Activated naive CD4-positive, alpha-beta T cell (primary cell): ENCODE measurements around the gene MBD2.
"Not testable (repeated sequence)": the region's sequence is repeated elsewhere in the genome, so short reads cannot be mapped to it uniquely, and the experiment has no call there.

Experiments
- DNase-seq, 4 experiments: peaks; one replicate each; lab custom pipeline; 2025; lab: John Stamatoyannopoulos, UW

Gene MBD2

DNA sequence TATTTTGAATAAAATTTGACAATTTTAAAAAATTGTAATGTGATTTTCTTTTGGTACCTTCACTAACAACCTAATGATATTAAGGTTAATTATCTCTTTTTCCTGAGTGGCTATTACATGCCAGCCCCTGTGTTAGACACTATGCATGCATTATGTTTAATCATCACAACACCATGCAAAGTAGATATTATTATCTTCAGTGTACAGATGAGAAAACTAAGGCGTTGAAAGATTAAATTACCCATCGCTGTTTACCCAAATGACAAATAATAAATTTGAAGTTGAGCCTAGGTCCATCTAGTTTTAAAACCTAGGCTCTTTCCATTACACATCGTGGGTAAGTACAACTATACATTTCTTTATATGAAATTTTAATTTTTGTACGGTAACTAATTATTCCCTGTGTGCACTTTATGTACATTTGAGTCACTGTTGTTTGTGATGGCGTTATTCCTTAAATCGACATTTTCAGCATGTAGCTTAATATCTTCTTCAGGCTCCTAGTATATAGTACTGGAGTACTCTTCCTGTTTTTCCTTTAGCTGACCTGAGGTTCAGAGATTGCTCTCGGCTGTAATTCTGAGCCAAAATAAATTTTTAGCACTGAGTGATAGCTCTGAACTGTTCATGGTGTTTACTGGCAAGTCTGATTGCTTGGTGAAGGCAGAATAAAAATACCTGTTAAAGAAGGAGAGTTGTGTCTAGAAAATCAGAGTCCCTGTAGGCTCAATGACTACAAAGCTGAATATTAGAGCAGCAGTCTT, 13.9 kb upstream of the MBD2 start:
- no peak for DNase-seq

DNA sequence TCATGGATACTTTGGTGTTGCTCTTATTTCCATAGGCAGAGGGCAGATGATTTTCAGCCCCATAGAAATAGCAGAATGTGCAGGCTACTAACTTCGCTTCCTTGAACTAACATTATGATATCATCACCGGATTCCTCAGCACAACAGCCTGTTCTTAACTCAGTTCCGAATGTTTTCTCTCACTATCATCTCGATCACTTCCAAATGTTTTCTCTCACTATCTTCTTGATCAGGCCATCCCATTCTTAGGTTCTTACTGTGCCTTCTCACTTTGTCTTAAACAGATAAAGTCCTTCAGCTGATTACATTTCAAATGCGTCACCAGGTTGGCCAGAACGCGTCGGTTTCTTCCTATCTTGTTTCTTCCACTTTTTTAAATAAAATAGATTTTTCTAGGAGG, 11.4 kb upstream of the MBD2 start:
- no peak for DNase-seq

DNA sequence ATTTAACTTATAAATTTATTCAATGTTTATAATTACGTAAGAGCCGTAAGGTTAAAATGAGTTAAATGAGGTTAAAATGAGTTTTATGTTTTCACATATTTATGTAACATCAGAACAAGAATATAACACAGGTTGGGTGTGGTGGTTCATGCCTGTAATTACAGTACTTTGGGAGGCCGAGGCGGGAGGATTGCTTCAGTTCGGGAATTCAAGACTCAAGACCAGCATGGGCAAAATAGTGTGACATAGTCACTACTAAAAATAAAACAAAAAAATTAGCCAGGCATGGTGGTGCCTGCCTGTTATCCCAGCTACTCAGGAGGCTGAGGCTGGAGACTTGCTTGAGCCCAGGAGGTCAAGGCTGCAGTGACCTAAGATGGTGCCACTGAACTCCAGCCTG, 9.3 kb upstream of the MBD2 start:
- DNase-seq: no peak

DNA sequence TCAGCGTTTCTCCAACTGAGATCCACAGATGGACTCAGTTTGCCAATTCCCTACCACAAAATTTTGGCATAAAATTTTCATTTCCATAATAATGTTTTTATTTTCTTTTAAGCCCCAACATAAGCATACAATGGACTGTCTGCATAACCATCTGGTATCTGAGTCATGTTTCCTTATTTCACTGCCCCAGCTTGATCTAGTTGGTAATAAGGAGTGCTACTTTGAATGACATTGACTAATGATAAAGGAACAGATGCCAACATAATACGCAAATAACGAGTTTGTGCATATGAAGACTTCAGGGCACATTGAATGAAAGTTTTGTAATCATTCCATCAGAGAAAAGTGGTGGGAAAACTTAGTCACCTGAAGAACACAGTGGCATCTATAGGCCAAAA, 8.8 kb upstream of the MBD2 start:
- DNase-seq: no peak

DNA sequence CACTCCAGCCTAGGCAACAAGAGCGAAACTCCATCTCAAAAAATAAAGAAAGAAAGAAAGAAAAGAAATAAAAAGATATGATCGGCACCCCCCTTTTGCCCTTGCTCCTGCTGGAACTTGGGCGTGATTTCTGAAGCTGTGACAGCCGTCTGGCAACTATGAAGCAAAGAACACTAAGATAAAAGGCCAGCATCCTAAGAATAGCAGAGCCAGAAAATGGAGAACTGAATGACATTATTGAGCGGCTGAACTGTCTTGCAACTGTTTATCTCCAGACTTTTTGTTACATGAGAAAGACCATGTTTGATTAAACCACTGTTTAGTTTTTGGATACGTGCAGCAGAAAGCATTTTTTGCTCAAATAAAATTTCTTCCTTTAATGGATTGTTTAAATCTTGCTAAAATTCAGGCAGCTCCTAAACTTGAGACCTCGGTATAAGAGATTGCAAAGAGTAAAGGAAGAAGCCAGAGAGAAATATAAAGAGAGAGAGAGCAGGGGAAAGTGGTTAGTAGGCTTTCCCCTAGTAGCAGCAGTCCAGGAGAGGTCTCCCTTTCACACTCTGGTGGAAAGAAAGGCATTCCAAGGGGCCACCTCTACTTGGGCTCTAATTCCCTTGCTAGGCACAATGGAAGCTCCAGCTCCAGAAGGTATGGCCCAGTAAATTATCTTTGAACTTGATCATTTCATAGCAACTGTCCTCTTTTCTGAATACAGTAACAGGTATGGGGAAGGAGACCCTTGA, 8.2 kb upstream of the MBD2 start:
- DNase-seq: no peak

DNA sequence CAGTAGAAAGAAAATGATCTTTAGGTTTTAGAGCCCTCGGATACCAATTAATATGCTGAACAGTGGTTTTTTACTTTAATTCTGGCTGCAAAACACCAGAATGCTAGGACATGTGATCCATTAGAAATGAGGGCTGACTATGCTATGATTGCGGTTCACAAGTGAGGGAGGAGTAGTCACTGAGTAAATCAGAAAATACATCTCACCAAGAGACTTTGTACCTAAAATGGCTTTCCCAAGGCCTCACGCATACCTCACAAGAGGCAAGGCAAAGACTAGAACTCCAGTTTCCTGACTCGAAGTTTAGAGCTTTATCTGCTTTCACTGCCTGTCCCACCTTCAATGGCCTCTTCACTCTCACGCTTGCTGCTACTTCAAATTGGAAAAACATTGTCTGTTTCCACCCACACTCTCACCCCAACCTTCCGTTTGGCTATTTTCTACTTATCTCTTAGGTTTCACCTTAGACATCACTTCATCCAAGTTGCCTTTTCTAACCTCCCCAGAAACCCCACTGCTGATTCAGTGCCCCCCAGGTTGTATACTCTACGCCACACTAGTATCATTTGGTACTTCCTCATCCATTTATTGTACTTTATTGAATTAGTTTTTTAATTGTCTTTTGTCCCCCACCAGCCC, 5.1 kb upstream of the MBD2 start:
- no peak for DNase-seq

DNA sequence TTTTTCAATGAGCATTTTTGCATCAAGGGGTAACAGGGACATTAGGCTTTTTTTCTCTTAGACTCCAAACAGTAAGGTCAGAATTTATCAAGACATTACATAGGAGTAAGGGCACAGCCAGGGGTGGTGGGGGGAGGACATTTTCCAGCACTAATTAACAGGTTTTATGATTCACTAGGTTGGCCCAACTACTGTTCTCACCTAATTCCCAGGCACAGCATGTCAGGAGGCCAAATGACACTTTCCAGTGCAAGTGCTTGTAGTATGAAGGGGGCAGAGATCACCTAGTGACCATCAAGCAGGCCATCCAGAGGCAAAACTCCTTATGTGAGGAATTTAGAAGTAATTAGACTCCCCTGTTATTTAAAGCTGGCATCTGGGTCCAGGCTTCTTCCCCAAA, 3.9 kb upstream of the MBD2 start:
- DNase-seq: no peak

DNA sequence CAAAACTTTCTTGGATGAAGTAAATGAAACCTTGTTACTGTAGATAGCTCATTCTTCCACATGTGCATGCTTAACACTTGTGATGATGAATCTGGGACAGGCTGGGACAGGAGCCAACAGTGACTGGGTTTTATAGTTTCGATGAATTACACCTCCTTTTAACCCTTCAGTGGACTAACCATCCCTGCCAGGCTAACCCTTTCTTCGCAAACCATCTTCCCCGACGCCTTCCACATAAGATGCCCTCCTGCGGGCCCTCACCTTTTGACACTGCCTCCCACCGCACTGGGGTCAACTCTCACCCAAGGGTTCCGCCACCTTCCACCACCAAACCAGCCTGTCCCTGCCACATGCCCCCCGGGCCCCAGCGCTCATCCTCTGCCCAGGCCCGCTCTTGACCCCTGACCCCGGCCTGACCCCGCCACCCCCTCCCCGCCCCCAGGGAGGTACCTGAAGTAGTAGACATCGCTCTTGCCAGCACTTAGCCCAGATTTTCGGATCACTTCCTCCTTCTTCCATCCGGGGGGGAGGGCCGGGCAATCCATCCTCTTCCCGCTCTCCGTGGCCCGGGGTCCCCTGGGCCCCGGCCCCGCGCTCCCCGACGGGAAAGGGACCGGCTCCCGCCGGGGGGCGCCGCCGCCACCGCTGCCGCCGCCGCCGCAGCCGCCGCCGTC, 764 bp downstream of the MBD2 start:
- peak in 3 of 4 experiments; percentile 7 to 22 (median 20) for DNase-seq

DNA sequence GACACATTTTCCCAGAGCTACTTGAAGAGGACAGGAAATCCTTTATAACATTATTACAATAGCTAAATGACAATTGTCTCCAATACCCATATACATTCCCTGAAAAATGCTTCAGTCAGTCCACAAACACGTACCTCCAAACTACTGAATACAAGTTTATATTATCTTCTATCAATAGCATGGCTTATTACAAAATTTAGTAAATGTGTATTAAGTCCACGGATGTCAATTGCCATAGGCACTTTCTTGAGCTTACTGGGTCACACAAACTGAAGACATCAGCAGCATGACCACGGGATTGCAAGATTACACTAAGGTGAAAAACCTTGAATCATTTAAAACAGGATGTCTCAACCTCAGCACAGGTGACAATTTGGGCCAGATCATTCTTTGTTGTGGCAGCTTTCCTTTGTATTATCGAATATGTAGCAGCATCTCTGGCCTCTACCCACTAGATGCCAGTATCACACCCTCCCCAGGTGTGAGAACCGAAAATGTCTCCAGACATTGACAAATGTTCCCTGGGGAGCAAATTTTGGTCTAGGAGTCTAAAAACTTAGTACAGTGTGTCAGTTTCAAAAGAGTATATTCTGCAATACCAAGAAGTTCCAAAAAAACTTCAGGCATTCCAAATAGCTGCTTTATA, 1.4 kb downstream of the MBD2 start:
- peak in 1 of 4 experiments; percentile 8 for DNase-seq

DNA sequence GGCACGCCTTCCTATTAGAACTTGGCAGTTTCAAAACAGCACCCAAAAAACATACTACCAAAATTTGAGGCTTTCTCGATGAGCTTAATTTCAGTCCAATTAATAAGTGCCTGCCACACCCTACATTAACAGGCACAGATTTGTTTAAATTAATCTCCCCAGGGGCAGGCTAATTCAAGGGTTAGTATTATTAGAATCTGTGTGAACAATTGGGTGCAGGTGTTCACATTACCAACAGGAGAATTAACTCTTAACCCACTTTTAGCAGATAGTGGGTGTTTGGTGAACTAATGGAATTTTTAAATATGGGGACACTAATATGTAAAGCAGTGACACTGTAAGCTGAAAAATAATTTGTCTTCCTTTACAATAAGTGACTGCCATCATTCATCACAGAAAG, 4.1 kb downstream of the MBD2 start:
- DNase-seq: no peak

DNA sequence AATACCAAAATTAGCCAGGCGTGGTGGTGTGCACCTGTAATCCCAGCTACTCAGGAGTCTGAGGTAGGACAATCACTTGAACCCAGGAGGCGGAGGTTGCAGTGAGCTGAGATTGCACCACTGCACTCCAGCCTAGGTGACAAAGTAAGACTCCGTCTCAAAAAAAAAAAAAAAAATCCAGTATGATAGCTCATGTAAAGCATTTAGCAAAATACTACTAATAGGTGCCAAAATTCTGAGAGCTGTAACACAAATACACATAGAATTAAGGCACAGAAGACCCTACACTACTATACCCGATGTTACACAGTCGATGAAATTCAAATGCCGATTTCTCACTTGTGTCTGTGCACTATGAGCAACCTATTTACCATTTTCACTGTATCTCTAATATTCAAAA, 5.7 kb downstream of the MBD2 start:
- not testable (repeated sequence) for DNase-seq

DNA sequence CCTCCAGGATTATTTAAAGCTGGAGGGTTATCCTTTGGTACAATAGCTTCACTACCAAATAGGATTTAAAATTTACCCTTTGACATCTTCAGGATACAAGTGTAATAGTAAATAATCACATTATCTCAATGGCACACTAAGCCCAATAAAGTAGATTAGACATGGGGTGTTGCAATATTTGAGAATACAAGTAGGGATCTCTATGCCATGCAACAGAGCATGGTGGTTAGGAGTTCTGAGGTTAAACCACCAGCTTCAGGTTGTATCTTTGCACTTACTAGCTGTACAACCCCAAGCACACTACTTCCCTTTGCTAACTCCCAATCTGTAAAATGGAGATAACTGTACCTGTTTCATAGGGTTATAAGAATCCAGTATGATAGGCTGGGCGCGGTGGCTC, 6.2 kb downstream of the MBD2 start:
- no peak for DNase-seq

DNA sequence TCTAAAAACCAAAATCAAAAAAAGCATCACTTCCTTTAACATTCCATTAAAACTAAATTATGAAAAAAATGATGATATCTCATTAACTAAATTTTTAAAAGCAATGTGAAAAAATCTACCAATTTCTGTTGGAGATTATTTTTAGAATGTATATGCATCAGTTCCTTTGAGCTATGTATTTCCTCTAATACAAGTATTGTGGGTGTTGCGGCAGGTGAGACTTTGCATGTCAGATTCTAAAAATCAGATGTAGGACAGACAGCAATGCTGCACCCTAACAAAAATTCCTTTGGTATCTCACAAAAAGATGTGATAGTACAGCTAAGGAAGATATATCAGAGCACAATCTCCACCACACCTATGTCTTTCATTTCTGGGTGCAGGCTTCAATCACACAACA, 6.8 kb downstream of the MBD2 start:
- no peak for DNase-seq

DNA sequence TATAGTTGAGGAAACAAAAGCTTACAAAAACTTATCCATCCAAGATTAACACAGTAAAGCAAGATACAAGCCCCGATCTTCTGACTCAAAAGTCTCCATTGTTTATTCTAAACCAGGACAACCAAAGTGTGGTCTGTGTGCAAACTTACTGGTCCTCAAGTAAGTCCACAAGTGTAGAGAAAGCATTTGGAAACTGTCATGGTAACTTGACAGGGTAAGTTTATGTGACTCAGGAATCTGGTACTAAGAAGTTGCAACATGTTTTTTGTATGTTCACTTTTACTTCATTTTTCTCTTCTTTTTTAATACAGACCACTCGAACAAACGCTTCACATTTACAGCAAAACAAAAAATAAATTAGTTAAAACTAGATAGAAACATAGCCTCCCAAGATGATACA, 9.4 kb downstream of the MBD2 start:
- no peak for DNase-seq

DNA sequence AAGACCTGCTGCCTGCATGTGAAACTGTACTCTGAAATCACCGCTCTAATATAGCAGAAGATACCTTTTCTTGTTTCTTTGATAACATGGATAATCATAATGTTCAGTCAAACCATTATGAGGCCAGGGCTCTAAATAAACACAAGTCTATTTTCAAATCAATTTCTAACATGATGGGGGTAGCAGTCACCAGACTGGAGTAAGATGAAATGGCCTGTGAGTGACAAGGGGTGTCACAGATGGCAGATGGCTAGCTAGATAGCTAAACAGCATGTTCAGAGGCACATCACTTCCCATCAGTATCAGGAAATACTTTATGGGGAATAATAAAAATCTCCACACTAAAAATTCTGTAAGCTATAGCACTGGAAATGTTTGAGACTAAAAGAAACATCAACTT, 14.0 kb downstream of the MBD2 start:
- no peak for DNase-seq

DNA sequence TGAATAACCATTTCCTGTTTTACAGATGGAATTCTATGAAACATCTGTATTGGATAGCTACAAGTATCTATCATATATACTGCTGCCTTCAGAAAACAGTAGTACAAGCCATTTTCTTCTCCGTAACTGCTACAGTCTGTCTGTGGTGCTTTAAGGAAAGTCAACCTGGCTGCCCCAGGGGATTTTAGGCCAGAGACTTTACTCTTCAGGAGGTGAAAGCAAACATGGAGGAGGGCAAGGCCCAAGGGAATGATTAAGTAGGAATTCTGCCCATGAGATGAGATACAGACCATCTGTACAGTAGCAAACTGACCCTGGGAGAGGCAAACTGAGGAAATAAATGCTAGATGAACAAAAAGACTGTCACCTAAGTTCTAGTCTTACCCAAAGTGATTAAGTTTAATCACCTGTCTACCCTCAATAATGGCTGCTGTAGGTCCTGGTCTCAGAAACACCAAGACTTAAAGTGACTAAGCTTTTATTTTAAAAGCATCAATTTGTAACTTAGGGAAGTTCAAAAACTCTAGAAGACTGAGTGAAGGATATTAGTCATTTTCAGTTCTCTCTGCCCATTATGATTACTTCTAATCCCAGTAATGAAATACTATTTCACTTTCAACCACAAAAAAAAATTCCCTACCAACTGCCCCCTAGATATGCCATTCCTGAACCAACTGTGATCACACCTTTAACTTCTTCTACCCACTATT, 14.8 kb downstream of the MBD2 start:
- DNase-seq: no peak

DNA sequence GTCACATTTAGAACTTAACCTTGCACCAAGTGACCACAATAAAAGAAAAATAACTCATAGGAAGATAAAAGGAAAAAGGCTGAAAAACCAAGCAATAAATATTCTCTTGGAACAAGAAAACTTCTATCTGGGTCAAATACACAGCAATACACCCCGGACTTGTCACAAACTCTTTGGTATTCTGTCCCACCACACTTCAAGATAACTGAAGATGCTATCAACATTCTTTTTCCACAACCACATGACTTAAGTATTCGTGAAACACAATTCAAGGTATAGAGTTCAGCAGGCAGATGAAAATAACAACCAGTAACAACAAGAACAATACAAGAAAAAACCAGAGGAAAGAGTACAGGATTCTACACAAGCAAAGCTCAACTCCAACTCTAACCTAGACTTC, 18.0 kb downstream of the MBD2 start:
- DNase-seq: no peak

DNA sequence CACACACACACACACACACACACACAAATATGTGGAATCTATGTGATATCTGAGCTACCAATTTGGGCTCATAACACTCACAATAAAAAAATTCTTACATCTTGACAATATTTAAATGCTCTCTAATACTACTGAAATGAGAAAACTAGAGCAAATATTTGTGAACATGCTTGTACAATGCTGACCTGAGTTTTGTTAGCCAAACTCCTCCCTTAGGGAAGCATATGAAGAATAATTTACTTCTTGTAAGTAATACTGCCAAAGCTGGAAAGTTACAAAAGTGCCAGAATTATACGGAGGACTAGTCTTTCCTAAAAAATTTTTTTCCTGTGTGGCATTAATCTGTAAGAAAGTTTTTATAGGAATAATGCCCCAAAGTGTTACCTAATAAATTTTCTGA, 18.5 kb downstream of the MBD2 start:
- no peak for DNase-seq

DNA sequence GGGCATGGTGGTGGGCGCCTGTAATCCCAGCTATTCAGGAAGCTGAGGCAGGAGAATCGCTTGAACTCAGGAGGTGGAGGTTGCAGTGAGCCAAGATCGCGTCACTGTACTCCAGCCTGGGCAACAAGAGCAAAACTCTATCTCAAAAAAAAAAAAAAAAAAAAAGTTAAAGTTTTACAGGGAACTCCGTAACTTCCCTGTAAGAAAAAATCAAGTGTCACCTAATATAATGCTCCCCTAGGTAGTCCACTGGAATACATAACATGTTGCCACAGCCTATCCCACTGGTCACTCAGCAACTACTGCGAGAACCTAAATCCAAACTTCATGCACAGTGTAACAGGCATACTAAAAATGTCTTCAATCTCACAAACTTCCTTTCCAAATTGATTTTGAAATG, 19.0 kb downstream of the MBD2 start:
- not testable (repeated sequence) for DNase-seq

DNA sequence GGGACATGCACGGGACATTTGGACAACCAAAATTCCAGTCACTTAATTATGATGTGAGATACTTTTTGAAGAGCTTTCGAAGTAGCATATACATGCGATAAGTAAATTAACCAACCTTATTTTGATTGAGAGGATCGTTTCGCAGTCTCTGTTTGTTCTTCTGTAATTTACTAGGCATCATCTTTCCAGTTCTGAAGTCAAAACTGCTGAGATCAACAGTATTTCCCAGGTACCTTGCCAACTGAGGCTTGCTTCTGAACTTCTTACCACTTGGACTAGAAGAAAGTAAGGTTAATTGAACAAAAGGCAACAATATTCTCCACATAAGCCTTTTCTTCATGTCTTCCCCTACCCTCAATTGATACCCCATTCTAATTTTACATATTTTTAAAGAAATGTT, 19.6 kb downstream of the MBD2 start:
- no peak for DNase-seq

DNA sequence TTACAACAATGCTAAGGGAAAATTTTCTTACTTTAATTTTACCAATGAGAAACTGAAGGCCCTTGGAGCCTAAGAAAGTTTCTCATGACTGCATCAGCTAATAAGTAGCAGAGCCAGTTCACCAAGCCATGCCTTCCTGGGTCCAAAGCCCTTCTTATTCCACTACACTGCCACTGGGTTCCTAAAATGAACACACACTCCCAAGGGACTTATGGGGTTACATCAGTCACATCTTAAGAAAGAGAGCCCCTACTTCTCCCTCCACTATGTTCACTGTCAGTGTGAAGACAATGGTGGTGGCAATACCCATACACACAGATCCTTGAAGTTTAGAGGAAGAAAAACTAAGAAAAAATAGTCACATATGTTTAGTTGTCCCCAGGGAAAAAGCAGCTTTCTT, 20.6 kb downstream of the MBD2 start:
- DNase-seq: no peak

DNA sequence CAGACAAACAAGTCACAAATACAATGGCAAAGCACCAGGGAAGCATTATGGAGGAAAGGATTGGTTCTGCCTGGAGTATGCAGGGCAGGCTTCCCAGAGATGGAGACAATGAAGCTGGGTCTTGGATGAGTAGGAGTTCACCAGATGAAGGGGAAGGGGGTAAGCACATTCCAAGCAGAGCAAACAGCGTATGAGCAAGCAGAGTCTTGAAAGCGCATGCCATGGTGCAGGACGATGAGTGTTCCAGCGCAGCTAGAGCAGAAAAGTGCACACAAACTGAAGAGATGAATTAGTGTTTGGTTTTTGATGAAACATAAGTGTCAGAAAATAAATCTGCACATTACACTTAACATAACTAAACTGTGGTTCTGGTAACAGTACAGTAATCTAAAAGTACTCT, 21.6 kb downstream of the MBD2 start:
- no peak for DNase-seq
